ENCODE results near the gene DUSP15.

Gene DUSP15

GRCh38 chr20:31863296-31864085 is 6.8 kb downstream of the DUSP15 start:
- no peak for TF ChIP-seq BACH2 (CRISPR knock-in tag; IDR thresholded peaks at IDR 0.05; ENCODE audit: borderline replicate concordance)
- TF ChIP-seq CSRNP3 (CRISPR knock-in tag; IDR thresholded peaks at IDR 0.05), result no peak
- TF ChIP-seq RARB (CRISPR knock-in tag; IDR thresholded peaks at IDR 0.05), result no peak
- TF ChIP-seq POU6F1 (CRISPR knock-in tag; IDR thresholded peaks at IDR 0.05; ENCODE audit: borderline replicate concordance, low read depth), result no peak
- TF ChIP-seq CSDC2 (CRISPR knock-in tag; IDR thresholded peaks at IDR 0.05), result no peak
- no peak for TF ChIP-seq ZFP3 (CRISPR knock-in tag; IDR thresholded peaks at IDR 0.05)
- ATAC-seq, result no peak

GRCh38 chr20:31862506-31862905 is 7.8 kb downstream of the DUSP15 start:
- no peak for ATAC-seq
- TF ChIP-seq PPARA (CRISPR knock-in tag; IDR thresholded peaks at IDR 0.05; ENCODE audit: borderline replicate concordance) (no peak), ISL1 (CRISPR knock-in tag; IDR thresholded peaks at IDR 0.05) (no peak), SNAI2 (CRISPR knock-in tag; IDR thresholded peaks at IDR 0.05) (no peak), CSRNP3 (CRISPR knock-in tag; IDR thresholded peaks at IDR 0.05) (no peak), PATZ1 (CRISPR knock-in tag; IDR thresholded peaks at IDR 0.05; ENCODE audit: borderline replicate concordance) (no peak)

- TF ChIP-seq RARB (CRISPR knock-in tag; IDR thresholded peaks at IDR 0.05) (no peak), POU6F1 (CRISPR knock-in tag; IDR thresholded peaks at IDR 0.05; ENCODE audit: borderline replicate concordance, low read depth) (no peak), TOX (CRISPR knock-in tag; IDR thresholded peaks at IDR 0.05; ENCODE audit: borderline replicate concordance) (no peak), CREB5 (CRISPR knock-in tag; IDR thresholded peaks at IDR 0.05; ENCODE audit: low read depth) (no peak), TCF4 (CRISPR knock-in tag; IDR thresholded peaks at IDR 0.05; ENCODE audit: borderline replicate concordance) (no peak), CSDC2 (CRISPR knock-in tag; IDR thresholded peaks at IDR 0.05) (no peak), ARNTL (CRISPR knock-in tag; IDR thresholded peaks at IDR 0.05; ENCODE audit: borderline replicate concordance, low read depth) (no peak), ZNF565 (CRISPR knock-in tag; conservative IDR thresholded peaks at IDR 0.05; ENCODE audit: low read depth) (no peak), ZC3H10 (CRISPR knock-in tag; IDR thresholded peaks at IDR 0.05) (no peak), ZNF70 (CRISPR knock-in tag; IDR thresholded peaks at IDR 0.05) (no peak), PPARA (CRISPR knock-in tag; IDR thresholded peaks at IDR 0.05; ENCODE audit: borderline replicate concordance) (no peak), TSHZ2 (CRISPR knock-in tag; IDR thresholded peaks at IDR 0.05) (no peak), SNAI2 (CRISPR knock-in tag; IDR thresholded peaks at IDR 0.05) (no peak), BACH2 (CRISPR knock-in tag; IDR thresholded peaks at IDR 0.05; ENCODE audit: borderline replicate concordance) (no peak), ZFP3 (CRISPR knock-in tag; IDR thresholded peaks at IDR 0.05) (no peak), ZNF8 (CRISPR knock-in tag; IDR thresholded peaks at IDR 0.05) (no peak), ISL1 (CRISPR knock-in tag; IDR thresholded peaks at IDR 0.05) (no peak), PATZ1 (CRISPR knock-in tag; IDR thresholded peaks at IDR 0.05; ENCODE audit: borderline replicate concordance) (no peak), CSRNP3 (CRISPR knock-in tag; IDR thresholded peaks at IDR 0.05) (no peak)
- ATAC-seq, result no peak
These were observed 8.2 kb downstream of the DUSP15 start for GRCh38 chr20:31862157-31862470.

Data from SK-N-SH treated with all-trans-retinoic acid at 6 μM for 48 hours (cell line).